Measurements from ENCODE around the gene MBOAT1.

GRCh38 chr6:20160541-20161283 lies 51.6 kb downstream of the MBOAT1 start:
- TF ChIP-seq TAF1 (IDR thresholded peaks at IDR 0.05; ENCODE audit: borderline replicate concordance, insufficient read depth, low read length) (no peak), POLR2AphosphoS5 (IDR thresholded peaks at IDR 0.05; ENCODE audit: low read depth, low read length) (no peak)
- TF ChIP-seq, protein P1, sequence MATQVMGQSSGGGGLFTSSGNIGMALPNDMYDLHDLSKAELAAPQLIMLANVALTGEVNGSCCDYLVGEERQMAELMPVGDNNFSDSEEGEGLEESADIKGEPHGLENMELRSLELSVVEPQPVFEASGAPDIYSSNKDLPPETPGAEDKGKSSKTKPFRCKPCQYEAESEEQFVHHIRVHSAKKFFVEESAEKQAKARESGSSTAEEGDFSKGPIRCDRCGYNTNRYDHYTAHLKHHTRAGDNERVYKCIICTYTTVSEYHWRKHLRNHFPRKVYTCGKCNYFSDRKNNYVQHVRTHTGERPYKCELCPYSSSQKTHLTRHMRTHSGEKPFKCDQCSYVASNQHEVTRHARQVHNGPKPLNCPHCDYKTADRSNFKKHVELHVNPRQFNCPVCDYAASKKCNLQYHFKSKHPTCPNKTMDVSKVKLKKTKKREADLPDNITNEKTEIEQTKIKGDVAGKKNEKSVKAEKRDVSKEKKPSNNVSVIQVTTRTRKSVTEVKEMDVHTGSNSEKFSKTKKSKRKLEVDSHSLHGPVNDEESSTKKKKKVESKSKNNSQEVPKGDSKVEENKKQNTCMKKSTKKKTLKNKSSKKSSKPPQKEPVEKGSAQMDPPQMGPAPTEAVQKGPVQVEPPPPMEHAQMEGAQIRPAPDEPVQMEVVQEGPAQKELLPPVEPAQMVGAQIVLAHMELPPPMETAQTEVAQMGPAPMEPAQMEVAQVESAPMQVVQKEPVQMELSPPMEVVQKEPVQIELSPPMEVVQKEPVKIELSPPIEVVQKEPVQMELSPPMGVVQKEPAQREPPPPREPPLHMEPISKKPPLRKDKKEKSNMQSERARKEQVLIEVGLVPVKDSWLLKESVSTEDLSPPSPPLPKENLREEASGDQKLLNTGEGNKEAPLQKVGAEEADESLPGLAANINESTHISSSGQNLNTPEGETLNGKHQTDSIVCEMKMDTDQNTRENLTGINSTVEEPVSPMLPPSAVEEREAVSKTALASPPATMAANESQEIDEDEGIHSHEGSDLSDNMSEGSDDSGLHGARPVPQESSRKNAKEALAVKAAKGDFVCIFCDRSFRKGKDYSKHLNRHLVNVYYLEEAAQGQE (IDR thresholded peaks at IDR 0.05; ENCODE audit: insufficient read depth in 1 of 2, low read depth in 2 of 2, low read length in 2 of 2): no peak
